Measurements from ENCODE around the gene OR9A2.
"Not testable (repeated sequence)": the region's sequence is repeated elsewhere in the genome, so short reads cannot be mapped to it uniquely, and the experiment has no call there.

The OR9A2 gene

DNA sequence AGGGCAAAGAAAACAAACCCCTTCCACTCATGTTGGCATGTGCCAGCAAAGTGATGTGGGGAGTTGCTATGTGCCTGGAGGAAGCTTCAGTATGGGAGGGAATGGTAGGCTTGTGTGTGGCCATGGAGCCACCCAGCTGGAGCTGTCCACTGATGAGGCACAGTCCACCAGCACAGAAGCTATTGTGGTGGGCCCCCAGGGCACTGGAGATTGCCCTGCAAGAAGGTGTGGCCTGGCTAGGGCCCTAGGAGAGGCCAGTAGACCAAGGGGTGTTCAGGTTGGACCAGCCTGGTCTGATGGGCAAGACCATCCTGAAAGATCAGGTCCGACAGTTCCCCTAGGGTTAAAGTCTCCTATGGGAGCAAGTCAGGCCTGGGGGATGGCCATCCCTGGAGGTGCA, 42.6 kb downstream of the OR9A2 start:
- H3K27ac ChIP-seq (ENCODE audit: low read depth, low read length): no peak overlapping the region
- no peaks in the 10 kb centered on the region for H3K79me2 ChIP-seq (ENCODE audit: control insufficient read depth, insufficient read depth, low read length, poor library complexity)
- no peak overlapping the region for H3K14ac ChIP-seq (ENCODE audit: low read length)
- H2AFZ ChIP-seq (ENCODE audit: insufficient read depth, low read length, poor library complexity): no peak overlapping the region
- no peak overlapping the region for H2AK5ac ChIP-seq (ENCODE audit: low read length)
- WGBS (ENCODE audit: extremely low coverage, insufficient coverage, insufficient read length): no CpG with 5 or more reads among the region's 1 CpG
- H4K12ac ChIP-seq (ENCODE audit: low read depth, low read length): no peak overlapping the region
- H3K4me2 ChIP-seq (ENCODE audit: low read length): no peak overlapping the region
- H2BK120ac ChIP-seq (ENCODE audit: insufficient read depth, low read length, poor library complexity): no peak overlapping the region
- no peak overlapping the region for H3K18ac ChIP-seq (ENCODE audit: low read length)
- no peak overlapping the region for H3K9ac ChIP-seq (ENCODE audit: low read length)
- no peak overlapping the region for H3K4me3 ChIP-seq (ENCODE audit: low read depth, low read length)
- no peaks in the 10 kb centered on the region for H3K4me1 ChIP-seq (ENCODE audit: control insufficient read depth in 1 of 2, insufficient read depth in 2 of 2, low read length in 2 of 2)
- H3K9me3 ChIP-seq (ENCODE audit: insufficient read depth, low read depth, low read length): no peaks in the 10 kb centered on the region
- no peak overlapping the region for H2BK5ac ChIP-seq (ENCODE audit: low read depth, low read length, poor library complexity)
- H3K4ac ChIP-seq (ENCODE audit: low read depth, low read length): no peak overlapping the region
- DNase-seq: no peak
- H3K79me1 ChIP-seq (ENCODE audit: low read length): no peaks in the 10 kb centered on the region
- no peak overlapping the region for H3K23ac ChIP-seq (ENCODE audit: low read length)
- no peak overlapping the region for H4K8ac ChIP-seq (ENCODE audit: low read depth, low read length)
- no peak overlapping the region for H2BK12ac ChIP-seq (ENCODE audit: low read length)
- no peaks in the 10 kb centered on the region for H3K27me3 ChIP-seq (ENCODE audit: insufficient read depth, low read length)
- no peak overlapping the region for H4K91ac ChIP-seq (ENCODE audit: low read depth, low read length)
- H3K36me3 ChIP-seq (ENCODE audit: control insufficient read depth in 1 of 2, insufficient read depth in 2 of 2, low read length in 2 of 2): no peaks in the 10 kb centered on the region

- no peak overlapping the region for H2BK5ac ChIP-seq (ENCODE audit: low read depth, low read length, poor library complexity)
- H3K23ac ChIP-seq (ENCODE audit: low read length): no peak overlapping the region
- no peaks in the 10 kb centered on the region for H3K4me1 ChIP-seq (ENCODE audit: control insufficient read depth in 1 of 2, insufficient read depth in 2 of 2, low read length in 2 of 2)
- no peak overlapping the region for H3K27ac ChIP-seq (ENCODE audit: low read depth, low read length)
- no peaks in the 10 kb centered on the region for H3K79me2 ChIP-seq (ENCODE audit: control insufficient read depth, insufficient read depth, low read length, poor library complexity)
- no peaks in the 10 kb centered on the region for H3K27me3 ChIP-seq (ENCODE audit: insufficient read depth, low read length)
- no peak overlapping the region for H3K4me2 ChIP-seq (ENCODE audit: low read length)
- H4K8ac ChIP-seq (ENCODE audit: low read depth, low read length): no peak overlapping the region
- no peak overlapping the region for H3K4me3 ChIP-seq (ENCODE audit: low read depth, low read length)
- no peaks in the 10 kb centered on the region for H3K79me1 ChIP-seq (ENCODE audit: low read length)
- H3K14ac ChIP-seq (ENCODE audit: low read length): no peak overlapping the region
- H3K18ac ChIP-seq (ENCODE audit: low read length): no peak overlapping the region
- no peak overlapping the region for H3K4ac ChIP-seq (ENCODE audit: low read depth, low read length)
- H4K12ac ChIP-seq (ENCODE audit: low read depth, low read length): no peak overlapping the region
- no peak overlapping the region for H2AFZ ChIP-seq (ENCODE audit: insufficient read depth, low read length, poor library complexity)
- H4K91ac ChIP-seq (ENCODE audit: low read depth, low read length): no peak overlapping the region
- H3K36me3 ChIP-seq (ENCODE audit: control insufficient read depth in 1 of 2, insufficient read depth in 2 of 2, low read length in 2 of 2): no peaks in the 10 kb centered on the region
- no peak overlapping the region for H2BK120ac ChIP-seq (ENCODE audit: insufficient read depth, low read length, poor library complexity)
- no CpG with 5 or more reads among the region's 1 CpG for WGBS (ENCODE audit: extremely low coverage, insufficient coverage, insufficient read length)
- no peak overlapping the region for H2AK5ac ChIP-seq (ENCODE audit: low read length)
- H3K9ac ChIP-seq (ENCODE audit: low read length): no peak overlapping the region
- no peak for DNase-seq
- no peaks in the 10 kb centered on the region for H3K9me3 ChIP-seq (ENCODE audit: insufficient read depth, low read depth, low read length)
- H2BK12ac ChIP-seq (ENCODE audit: low read length): no peak overlapping the region
These were observed 43.1 kb downstream of the OR9A2 start for GRCh38 chr7:142983825-142984224.

DNA sequence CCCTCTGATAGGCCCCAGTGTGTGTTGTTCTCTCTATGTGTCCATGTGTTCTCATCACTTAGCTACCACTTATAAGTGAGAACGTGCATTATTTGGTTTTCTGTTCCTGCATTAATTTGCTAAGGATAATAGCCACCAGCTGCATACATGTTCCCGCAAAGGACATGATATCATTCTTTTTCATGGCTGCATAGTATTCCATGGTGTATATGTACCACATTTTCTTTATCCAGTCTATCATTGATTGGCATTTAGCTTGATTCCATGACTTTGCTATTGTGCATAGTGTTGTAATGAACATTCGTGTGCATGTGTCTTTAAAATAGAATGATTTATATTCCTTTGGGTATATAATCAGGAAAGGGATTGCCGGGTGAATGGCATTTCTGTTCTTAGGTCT, 48.5 kb downstream of the OR9A2 start:
- not testable (repeated sequence) for H2AK5ac ChIP-seq (ENCODE audit: low read length); H3K9me3 ChIP-seq (ENCODE audit: insufficient read depth, low read depth, low read length); H3K79me1 ChIP-seq (ENCODE audit: low read length); H3K4me1 ChIP-seq (ENCODE audit: control insufficient read depth in 1 of 2, insufficient read depth in 2 of 2, low read length in 2 of 2); H3K14ac ChIP-seq (ENCODE audit: low read length); H2BK5ac ChIP-seq (ENCODE audit: low read depth, low read length, poor library complexity); H2BK12ac ChIP-seq (ENCODE audit: low read length); H3K79me2 ChIP-seq (ENCODE audit: control insufficient read depth, insufficient read depth, low read length, poor library complexity); H3K27me3 ChIP-seq (ENCODE audit: insufficient read depth, low read length); H3K4me3 ChIP-seq (ENCODE audit: low read depth, low read length); H3K23ac ChIP-seq (ENCODE audit: low read length); H3K27ac ChIP-seq (ENCODE audit: low read depth, low read length); H4K12ac ChIP-seq (ENCODE audit: low read depth, low read length); H3K18ac ChIP-seq (ENCODE audit: low read length); H4K91ac ChIP-seq (ENCODE audit: low read depth, low read length); H3K4ac ChIP-seq (ENCODE audit: low read depth, low read length); H4K8ac ChIP-seq (ENCODE audit: low read depth, low read length); H3K4me2 ChIP-seq (ENCODE audit: low read length); H3K36me3 ChIP-seq (ENCODE audit: control insufficient read depth in 1 of 2, insufficient read depth in 2 of 2, low read length in 2 of 2); H2BK120ac ChIP-seq (ENCODE audit: insufficient read depth, low read length, poor library complexity); H3K9ac ChIP-seq (ENCODE audit: low read length); H2AFZ ChIP-seq (ENCODE audit: insufficient read depth, low read length, poor library complexity); DNase-seq
- WGBS (ENCODE audit: extremely low coverage, insufficient coverage, insufficient read length): no CpG with 5 or more reads among the region's 4 CpGs

Measured in trophoblast cell (in vitro differentiated cells and primary cell).